ENCODE data around the gene NRAP.

GRCh38 chr10:113681533-113682470, 18.0 kb upstream of the NRAP start:
- TF ChIP-seq CTCF (conservative IDR thresholded peaks at IDR 0.05 in 1 of 2, IDR thresholded peaks at IDR 0.05 in 1 of 2; ENCODE audit: extremely low read depth in 1 of 2, insufficient read depth in 1 of 2, low read depth in 1 of 2, low read length in 2 of 2) = no peak
- TF ChIP-seq EZH2 (IDR thresholded peaks at IDR 0.05; ENCODE audit: borderline replicate concordance, low read length) = no peak
